ENCODE results near the gene RND3.

RND3 gene

GRCh38 chr2:150491943-150492342, 4.5 kb upstream of the RND3 start:
- DNase-seq, result no peak

- no peak for DNase-seq
Measured at GRCh38 chr2:150491430-150491829, 4.0 kb upstream of the RND3 start.

GRCh38 chr2:150490466-150490865, 3.0 kb upstream of the RND3 start:
- DNase-seq, result no peak

GRCh38 chr2:150486539-150487484, 655 bp downstream of the RND3 start:
- no peak for DNase-seq

DNA sequence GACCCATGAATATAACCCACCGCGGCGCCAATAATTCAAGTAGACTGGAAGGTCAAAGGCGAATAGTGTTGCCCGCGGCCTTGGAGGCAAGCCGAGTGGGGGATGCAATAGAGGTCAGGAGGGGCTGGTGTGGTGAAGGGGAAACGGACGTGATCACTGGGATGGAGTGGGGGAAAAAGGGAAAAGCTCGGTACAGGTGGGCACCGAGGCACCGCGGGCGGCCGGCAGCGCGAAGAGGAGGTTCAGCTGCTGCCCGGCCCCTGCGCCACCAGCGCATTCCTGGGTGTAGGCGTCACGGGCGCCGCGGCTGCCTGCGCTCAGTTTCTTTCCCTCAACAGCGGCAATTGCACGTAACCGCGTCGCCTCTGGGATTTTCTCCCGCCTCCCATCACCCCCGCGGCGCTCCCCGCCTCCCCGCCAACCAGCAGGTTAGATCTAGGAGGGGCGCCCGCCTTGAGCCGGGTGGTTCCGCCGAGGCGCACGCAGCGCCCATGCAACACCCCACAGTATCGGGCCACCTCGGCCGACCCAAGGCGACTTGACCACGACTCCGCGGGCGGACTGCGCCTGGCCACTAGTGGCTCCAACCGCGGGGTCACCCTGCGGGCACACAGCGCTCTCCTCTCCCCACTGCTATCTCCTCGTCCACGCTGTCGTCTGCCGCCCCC, 1.5 kb downstream of the RND3 start:
- DNase-seq, result peak in 1 of 2 experiments; percentile 32

GRCh38 chr2:150485114-150485870, 2.2 kb downstream of the RND3 start:
- DNase-seq, result no peak

DNA sequence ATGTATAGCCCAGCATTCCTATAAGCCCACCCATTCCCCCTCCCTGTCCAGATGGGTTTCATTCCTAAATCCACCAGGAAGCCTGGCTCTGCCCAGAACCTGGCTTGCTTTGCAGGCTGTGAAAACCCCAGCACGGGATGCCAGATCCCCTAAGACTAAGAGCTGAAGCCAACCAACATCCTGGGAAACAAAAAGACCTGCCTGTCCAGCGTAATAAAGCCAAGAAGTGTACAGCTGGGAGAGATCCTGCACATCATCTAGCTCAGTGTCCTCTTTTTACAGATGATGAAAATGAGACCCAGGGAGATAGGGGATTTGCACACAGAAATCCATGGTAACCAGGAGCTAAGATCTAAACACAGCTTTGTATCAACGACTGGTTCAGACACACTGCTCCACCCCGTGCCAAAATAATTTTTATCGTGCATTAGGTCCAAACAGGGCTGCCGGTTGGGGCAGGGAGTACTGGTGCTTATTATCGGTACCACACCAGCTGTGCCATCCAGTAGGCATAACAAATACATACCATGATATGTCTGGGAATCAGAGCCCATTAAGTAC, 2.9 kb downstream of the RND3 start:
- DNase-seq, result no peak

GRCh38 chr2:150484006-150484405, 3.5 kb downstream of the RND3 start:
- DNase-seq, result no peak

- no peak for DNase-seq
Measured at GRCh38 chr2:150483532-150483931, 3.9 kb downstream of the RND3 start.

- no peak for DNase-seq
Measured at GRCh38 chr2:150482667-150483400, 4.6 kb downstream of the RND3 start.

- DNase-seq, result no peak
Measured at GRCh38 chr2:150482111-150482510, 5.4 kb downstream of the RND3 start.

DNA sequence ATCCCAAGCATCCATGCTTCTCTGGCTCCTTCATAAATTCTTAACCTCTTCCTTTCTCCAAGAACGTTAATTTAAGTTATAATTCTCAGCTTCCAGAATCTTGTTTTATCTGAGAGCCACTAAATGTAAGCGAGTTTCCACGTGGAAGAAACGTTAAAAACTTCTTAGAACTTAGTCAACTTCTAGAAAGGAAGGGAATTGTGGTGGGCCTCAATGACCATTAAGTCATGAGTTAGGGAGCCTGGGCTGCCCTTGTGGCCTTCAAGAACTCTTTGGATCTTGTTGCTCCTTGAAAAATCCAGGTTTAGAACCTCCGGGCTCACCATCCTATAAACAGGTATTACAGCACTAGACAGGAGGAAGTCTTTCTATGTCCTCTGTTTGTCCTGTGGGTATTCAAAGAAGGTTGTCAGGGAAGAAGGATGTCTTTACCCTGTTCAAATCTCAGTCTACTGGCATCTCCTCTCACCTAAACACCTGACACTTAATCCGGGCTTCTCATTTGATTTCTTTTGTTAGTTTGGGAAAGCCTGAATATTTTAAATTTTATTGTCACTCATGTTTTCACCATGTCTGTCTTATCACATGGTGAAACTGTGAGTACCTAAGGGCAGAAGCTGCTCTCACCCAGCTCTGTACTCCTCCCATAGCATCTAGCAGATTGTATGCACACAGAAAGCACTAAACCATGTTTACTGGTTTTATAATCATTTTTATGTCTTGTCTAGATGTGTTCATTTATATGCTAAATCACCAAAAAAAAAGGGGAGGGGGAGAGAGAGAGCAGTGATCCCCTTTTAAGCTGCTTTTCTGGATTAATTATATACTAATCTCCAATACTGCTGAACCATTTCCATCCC, 6.3 kb downstream of the RND3 start:
- no peak for DNase-seq

GRCh38 chr2:150480241-150480640, 7.2 kb downstream of the RND3 start:
- no peak for DNase-seq

DNA sequence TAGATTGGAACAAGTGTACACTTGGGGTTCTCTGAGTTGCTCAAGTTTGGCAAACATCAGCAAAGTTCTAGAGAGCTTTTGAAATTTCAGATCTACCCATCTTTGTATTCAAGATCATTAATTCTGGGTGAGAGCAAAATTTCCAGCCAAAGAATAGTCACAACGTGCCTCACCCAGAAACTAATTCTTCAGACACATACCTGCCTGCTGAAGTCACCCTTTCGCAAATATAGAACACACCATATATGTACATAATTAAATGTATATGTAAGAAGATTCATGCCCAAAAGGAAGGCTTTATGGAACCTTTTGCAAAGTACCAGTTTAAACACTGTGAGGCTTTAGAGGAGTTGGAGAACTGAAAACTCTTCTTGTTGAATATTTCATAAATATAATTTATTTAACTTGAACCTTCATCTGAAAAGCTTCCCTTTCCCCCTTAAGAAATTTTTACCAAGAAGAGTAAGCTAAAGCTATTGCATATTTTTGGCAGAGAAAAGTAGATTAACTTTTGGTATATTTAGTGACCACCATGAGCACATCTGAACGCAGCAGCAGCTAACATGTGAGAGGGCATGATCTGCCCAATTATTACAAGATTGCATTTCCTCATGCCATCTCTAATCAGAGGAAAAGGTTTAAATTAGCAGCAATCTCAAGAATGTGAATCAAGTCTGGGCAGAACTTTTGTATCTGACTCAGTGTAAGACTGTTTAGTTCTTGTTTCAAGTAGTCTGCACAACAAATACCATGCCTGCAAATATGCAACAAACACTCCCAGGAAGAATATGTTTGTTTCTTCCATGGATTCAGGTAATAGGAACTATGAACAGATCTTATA, 8.2 kb downstream of the RND3 start:
- DNase-seq, result no peak

- no peak for DNase-seq
Measured at GRCh38 chr2:150478200-150478974, 9.1 kb downstream of the RND3 start.

DNA sequence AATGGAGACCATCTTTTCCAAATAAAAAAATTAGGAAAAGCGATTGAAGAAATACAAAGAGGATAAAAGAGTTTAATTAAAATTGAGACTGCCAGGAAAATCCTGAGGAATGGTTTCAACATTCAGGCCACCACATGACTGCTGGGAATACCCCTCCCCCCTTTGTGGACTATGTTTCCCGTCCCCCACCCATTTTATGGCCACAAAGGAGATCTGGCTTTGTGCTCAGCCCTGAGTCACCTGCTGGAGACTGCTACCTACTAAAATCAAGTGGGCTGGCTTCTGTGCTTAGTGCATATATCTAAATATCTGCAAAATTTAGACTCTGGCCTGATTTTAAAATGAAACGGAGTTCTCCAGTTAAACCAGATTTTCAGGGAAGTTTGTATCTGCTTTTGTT, 10.1 kb downstream of the RND3 start:
- no peak for DNase-seq

DNA sequence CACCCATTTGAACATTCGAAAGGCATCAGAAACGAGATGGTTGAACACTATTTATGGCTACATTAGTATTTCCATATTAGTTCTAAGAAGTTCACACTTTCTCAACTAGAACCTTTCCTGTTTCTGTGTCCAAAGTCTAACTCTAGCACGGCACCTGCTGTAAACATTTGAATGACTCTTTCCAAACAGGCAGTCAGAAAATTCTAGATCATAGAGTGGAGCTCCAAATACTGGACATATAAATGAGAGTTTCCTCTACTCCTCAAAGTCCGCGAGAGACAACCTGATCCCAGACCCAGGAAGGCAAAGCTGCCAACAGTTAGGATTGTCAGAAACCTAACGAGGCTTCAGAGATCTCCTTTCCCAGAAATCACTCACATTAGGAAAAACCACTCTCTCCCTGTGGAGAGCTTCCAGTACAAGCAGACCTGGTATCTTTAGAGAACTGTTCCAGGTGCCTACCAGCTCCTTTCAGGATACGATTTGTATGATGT, 10.6 kb downstream of the RND3 start:
- DNase-seq, result no peak

- DNase-seq, result no peak
Measured at GRCh38 chr2:150476286-150476685, 11.2 kb downstream of the RND3 start.

- no peak for DNase-seq
Measured at GRCh38 chr2:150475479-150476250, 11.8 kb downstream of the RND3 start.

All from NCI-H1930 (cell line).